ENCODE results near the gene FLT1.

The FLT1 gene

GRCh38 chr13:28376604-28377003 is 118.3 kb downstream of the FLT1 start:
- DNase-seq = no peak

- no peak for DNase-seq
Measured at GRCh38 chr13:28375250-28375930, 119.5 kb downstream of the FLT1 start.

GRCh38 chr13:28373810-28374209 is 121.1 kb downstream of the FLT1 start:
- DNase-seq = no peak

- no peak for DNase-seq
Measured at GRCh38 chr13:28370448-28370847, 124.5 kb downstream of the FLT1 start.

GRCh38 chr13:28358708-28359107 is 136.2 kb downstream of the FLT1 start:
- no peak for DNase-seq

GRCh38 chr13:28357911-28358433 is 137.0 kb downstream of the FLT1 start:
- DNase-seq = no peak

GRCh38 chr13:28357247-28357825 is 137.6 kb downstream of the FLT1 start:
- DNase-seq = no peak

GRCh38 chr13:28356561-28357021 is 138.3 kb downstream of the FLT1 start:
- no peak for DNase-seq

GRCh38 chr13:28355822-28356371 is 139.0 kb downstream of the FLT1 start:
- no peak for DNase-seq

- DNase-seq = no peak
Measured at GRCh38 chr13:28355046-28355821, 139.7 kb downstream of the FLT1 start.

GRCh38 chr13:28353679-28354078 is 141.2 kb downstream of the FLT1 start:
- DNase-seq = no peak

- DNase-seq = no peak
Measured at GRCh38 chr13:28349907-28350654, 144.8 kb downstream of the FLT1 start.

GRCh38 chr13:28349371-28349770 is 145.6 kb downstream of the FLT1 start:
- no peak for DNase-seq

GRCh38 chr13:28347456-28348371 is 147.2 kb downstream of the FLT1 start:
- DNase-seq = no peak

- no peak for DNase-seq
Measured at GRCh38 chr13:28346154-28346553, 148.8 kb downstream of the FLT1 start.

GRCh38 chr13:28344163-28344562 is 150.8 kb downstream of the FLT1 start:
- no peak for DNase-seq

- DNase-seq = no peak
Measured at GRCh38 chr13:28342251-28342650, 152.7 kb downstream of the FLT1 start.

GRCh38 chr13:28340272-28340793 is 154.6 kb downstream of the FLT1 start:
- no peak for DNase-seq

- DNase-seq = no peak
Measured at GRCh38 chr13:28339419-28339818, 155.5 kb downstream of the FLT1 start.

GRCh38 chr13:28338742-28339141 is 156.2 kb downstream of the FLT1 start:
- DNase-seq = no peak

- no peak for DNase-seq
Measured at GRCh38 chr13:28338006-28338574, 156.8 kb downstream of the FLT1 start.

Data from SHP77 (cell line).